A673 (cell line): Measurements from ENCODE around the gene GLRA1.

Experiments
- EZH2 ChIP-seq: fragments of 200-600 bp; sonication (generic); IDR thresholded peaks from 2 replicates; pipeline ENCODE4 v1.6.1; 2017; ENCODE audit warnings: borderline replicate concordance, low read depth, mild to moderate bottlenecking, mixed read lengths, antibody characterized with exemption, low read length; ENCODE audit not compliant: poor library complexity, severe bottlenecking
- TF ChIP-seq, protein P1 (sequence below): fragments of 300-800, 200-600 bp; sonication (generic); conservative IDR thresholded peaks from 2 replicates; pipeline ENCODE4 v1.5.1; 2017; ENCODE audit warnings: low read depth, mild to moderate bottlenecking, antibody characterized with exemption, low read length, moderate library complexity, mixed read lengths

DNA sequence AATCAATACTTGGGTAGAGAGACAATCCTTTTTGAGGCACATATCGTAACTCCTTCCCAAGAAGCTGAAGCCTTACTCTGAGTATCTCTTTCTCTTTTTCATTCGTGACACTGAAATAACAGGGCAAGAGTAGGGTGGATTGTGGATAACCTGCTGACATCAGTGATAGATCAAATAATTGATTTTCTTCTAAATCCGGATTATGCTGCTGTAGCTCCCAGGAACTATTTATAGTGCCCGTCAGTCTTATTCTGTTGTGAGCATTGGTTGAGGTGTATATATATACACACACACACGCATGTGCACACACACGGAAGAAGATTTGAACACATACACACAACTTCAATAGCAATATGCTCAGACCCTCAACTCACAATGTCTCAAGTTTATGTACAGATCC is 43.2 kb upstream of the GLRA1 start:
- TF ChIP-seq, protein P1, sequence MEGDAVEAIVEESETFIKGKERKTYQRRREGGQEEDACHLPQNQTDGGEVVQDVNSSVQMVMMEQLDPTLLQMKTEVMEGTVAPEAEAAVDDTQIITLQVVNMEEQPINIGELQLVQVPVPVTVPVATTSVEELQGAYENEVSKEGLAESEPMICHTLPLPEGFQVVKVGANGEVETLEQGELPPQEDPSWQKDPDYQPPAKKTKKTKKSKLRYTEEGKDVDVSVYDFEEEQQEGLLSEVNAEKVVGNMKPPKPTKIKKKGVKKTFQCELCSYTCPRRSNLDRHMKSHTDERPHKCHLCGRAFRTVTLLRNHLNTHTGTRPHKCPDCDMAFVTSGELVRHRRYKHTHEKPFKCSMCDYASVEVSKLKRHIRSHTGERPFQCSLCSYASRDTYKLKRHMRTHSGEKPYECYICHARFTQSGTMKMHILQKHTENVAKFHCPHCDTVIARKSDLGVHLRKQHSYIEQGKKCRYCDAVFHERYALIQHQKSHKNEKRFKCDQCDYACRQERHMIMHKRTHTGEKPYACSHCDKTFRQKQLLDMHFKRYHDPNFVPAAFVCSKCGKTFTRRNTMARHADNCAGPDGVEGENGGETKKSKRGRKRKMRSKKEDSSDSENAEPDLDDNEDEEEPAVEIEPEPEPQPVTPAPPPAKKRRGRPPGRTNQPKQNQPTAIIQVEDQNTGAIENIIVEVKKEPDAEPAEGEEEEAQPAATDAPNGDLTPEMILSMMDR = no peak
- TF ChIP-seq EZH2 = no peak
